Hepatocyte (in vitro differentiated cells): ENCODE data around the gene LONP2. TPM values are rescaled to one million over a fixed set of nuclear protein-coding genes. Genes with fewer than 3 reads are reported as not detected.

ENCODE experiments used
- DNase-seq: peaks from one replicate; pipeline ENCODE4 v3.0.0-alpha.2; 2016; ENCODE audit warnings: low spot score
- H2AFZ ChIP-seq: fragments of 200-600 bp; sonication (generic); 2 replicates; pipeline ENCODE4 v1.6.0; 2016; ENCODE audit warnings: antibody characterized with exemption, mild to moderate bottlenecking
- H3K27ac ChIP-seq: fragments of 200-600 bp; sonication (generic); 2 replicates; pipeline ENCODE4 v1.5.1; 2016; ENCODE audit warnings: mild to moderate bottlenecking
- H3K27me3 ChIP-seq: fragments of 200-600 bp; sonication (generic); 2 replicates; pipeline ENCODE4 v1.6.1; 2016
- H3K36me3 ChIP-seq: fragments of 200-600 bp; sonication (generic); replicated peaks from 2 replicates; pipeline ENCODE4 v1.5.1; 2016; ENCODE audit warnings: low read depth; ENCODE audit not compliant: insufficient read depth
- H3K4me1 ChIP-seq: fragments of 200-600 bp; sonication (generic); 2 replicates; pipeline ENCODE4 v1.5.1; 2016; ENCODE audit warnings: mild to moderate bottlenecking, moderate library complexity; ENCODE audit not compliant: insufficient read depth
- H3K4me2 ChIP-seq: fragments of 200-600 bp; sonication (generic); 2 replicates; pipeline ENCODE4 v1.6.0; 2016
- H3K4me3 ChIP-seq: fragments of 200-600 bp; sonication (generic); 2 replicates; pipeline ENCODE4 v1.5.1; 2016; ENCODE audit warnings: mild to moderate bottlenecking
- H3K79me2 ChIP-seq: fragments of 200-600 bp; sonication (generic); 2 replicates; pipeline ENCODE4 v1.6.0; 2017; ENCODE audit warnings: mild to moderate bottlenecking
- H3K9me2 ChIP-seq: fragments of 200-600 bp; sonication (generic); replicated peaks from 2 replicates; pipeline ENCODE4 v1.6.0; 2017; ENCODE audit warnings: mild to moderate bottlenecking; ENCODE audit not compliant: insufficient read depth
- H3K9me3 ChIP-seq: fragments of 200-600 bp; sonication (generic); 2 replicates; pipeline ENCODE4 v1.5.1; 2016; ENCODE audit warnings: low read depth, mild to moderate bottlenecking
- H4K20me1 ChIP-seq: fragments of 200-600 bp; sonication (generic); 2 replicates; pipeline ENCODE4 v1.6.0; 2016; ENCODE audit warnings: mild to moderate bottlenecking; ENCODE audit not compliant: insufficient read depth, poor library complexity, severe bottlenecking
- EZH2 ChIP-seq: fragments of 200-600 bp; sonication (generic); IDR thresholded peaks from 2 replicates; pipeline ENCODE4 v1.6.1; 2016; ENCODE audit warnings: antibody characterized with exemption, mild to moderate bottlenecking, borderline replicate concordance
- EZH2phosphoT487 ChIP-seq: fragments of 200-600 bp; sonication (generic); IDR thresholded peaks from one replicate; pipeline ENCODE4 v1.6.1; 2018; ENCODE audit warnings: antibody characterized with exemption, mild to moderate bottlenecking, low read depth, moderate library complexity; ENCODE audit not compliant: unreplicated experiment, severe bottlenecking
- WGBS: methylation state at CpG from one replicate; pipeline ENCODE4 v1.1.6; 2016; ENCODE audit warnings: low lambda C conversion rate; ENCODE audit errors: missing lambda C conversion rate; 5-methylcytosine and 5-hydroxymethylcytosine counted together
- polyA plus RNA-seq: library from polyadenylated mRNA; unstranded; fragments of >200 nt; fragmentation: Nextera tagmentation; extraction: Ambion mirVana; gene quantifications from 2 replicates; pipeline ENCODE4 v1.2.1, GENCODE V29; 2016
- total RNA-seq: library from RNA; depleted of rRNA; stranded (reverse); fragments of >200 nt; gene quantifications from 2 replicates; pipeline ENCODE4 v1.2.3, GENCODE V29; 2014
- TF ChIP-seq, protein P1 (sequence below): fragments of 200-600 bp; sonication (generic); IDR thresholded peaks from 2 replicates; pipeline ENCODE4 v1.5.1; 2016; ENCODE audit warnings: antibody characterized with exemption, mild to moderate bottlenecking; ENCODE audit not compliant: poor library complexity

Gene LONP2
- total and polyA plus RNA-seq, 2 experiments from 2014 or later = 30.1 to 56.8 TPM

DNA sequence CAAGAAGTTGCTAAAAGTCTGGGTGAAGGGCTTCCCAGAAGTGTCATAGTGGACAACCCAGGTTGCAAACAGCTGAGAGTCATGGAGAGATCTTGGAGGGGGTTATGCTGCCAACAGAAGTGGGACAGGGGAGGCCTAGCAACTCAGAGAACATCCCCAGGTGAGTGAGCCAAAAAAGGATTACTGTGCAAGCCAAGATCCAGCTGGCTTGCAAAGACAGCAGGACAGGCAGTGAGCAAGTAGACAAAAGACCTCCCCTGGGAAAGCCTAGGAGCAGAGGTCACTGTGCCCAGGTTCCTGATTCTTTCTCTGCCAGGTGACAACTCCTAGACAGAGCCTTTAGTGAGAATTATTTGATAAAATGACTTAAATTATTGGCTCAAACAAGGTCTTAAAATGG lies 9.5 kb upstream of the LONP2 start:
- Histone ChIP-seq H3K27me3 (no peaks in the 10 kb centered on the region), H3K9me3 (no peaks in the 10 kb centered on the region), H4K20me1 (no peaks in the 10 kb centered on the region), H3K9me2 (no peaks in the 10 kb centered on the region), H3K4me2 (no peak overlapping the region), H2AFZ (no peak overlapping the region), H3K4me3 (no peak overlapping the region), H3K27ac (no peak overlapping the region), H3K36me3 (no peaks in the 10 kb centered on the region), H3K4me1 (no peaks in the 10 kb centered on the region), H3K79me2 (no peaks in the 10 kb centered on the region)
- TF ChIP-seq EZH2 (no peak), EZH2phosphoT487 (no peak)
- TF ChIP-seq, protein P1, sequence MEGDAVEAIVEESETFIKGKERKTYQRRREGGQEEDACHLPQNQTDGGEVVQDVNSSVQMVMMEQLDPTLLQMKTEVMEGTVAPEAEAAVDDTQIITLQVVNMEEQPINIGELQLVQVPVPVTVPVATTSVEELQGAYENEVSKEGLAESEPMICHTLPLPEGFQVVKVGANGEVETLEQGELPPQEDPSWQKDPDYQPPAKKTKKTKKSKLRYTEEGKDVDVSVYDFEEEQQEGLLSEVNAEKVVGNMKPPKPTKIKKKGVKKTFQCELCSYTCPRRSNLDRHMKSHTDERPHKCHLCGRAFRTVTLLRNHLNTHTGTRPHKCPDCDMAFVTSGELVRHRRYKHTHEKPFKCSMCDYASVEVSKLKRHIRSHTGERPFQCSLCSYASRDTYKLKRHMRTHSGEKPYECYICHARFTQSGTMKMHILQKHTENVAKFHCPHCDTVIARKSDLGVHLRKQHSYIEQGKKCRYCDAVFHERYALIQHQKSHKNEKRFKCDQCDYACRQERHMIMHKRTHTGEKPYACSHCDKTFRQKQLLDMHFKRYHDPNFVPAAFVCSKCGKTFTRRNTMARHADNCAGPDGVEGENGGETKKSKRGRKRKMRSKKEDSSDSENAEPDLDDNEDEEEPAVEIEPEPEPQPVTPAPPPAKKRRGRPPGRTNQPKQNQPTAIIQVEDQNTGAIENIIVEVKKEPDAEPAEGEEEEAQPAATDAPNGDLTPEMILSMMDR = no peak
- no peak for DNase-seq

DNA sequence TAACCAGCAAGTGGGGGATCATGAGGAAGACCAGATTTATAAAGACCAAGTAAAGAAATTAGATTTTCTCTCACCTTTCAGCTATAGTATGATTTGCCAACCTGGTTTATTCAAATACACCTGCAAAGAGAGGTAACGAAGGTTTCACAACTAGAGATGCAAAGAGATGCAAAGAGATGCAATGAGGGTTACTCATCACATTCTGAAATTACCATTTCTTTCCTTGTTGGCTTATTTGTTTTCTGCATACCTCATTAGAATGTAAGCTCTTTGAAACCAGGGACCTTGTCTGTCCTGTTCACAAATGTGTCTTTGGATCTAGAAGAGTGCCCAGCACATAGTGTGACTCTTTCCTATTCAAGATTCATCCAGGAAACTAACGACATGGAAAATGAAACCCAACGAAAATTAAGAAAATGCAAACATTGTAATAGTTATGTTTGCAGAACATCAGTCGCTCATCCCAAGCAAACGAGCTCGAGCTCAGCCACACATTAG lies 9.0 kb upstream of the LONP2 start:
- DNase-seq = no peak
- TF ChIP-seq EZH2 (no peak), EZH2phosphoT487 (no peak)
- TF ChIP-seq, protein P1 = no peak
- Histone ChIP-seq H3K4me3 (no peak overlapping the region), H3K27me3 (no peaks in the 10 kb centered on the region), H3K36me3 (no peaks in the 10 kb centered on the region), H3K9me2 (no peaks in the 10 kb centered on the region), H3K4me2 (no peak overlapping the region), H3K27ac (no peak overlapping the region), H4K20me1 (no peaks in the 10 kb centered on the region), H3K9me3 (no peaks in the 10 kb centered on the region), H3K4me1 (no peaks in the 10 kb centered on the region), H2AFZ (no peak overlapping the region), H3K79me2 (no peaks in the 10 kb centered on the region)
- WGBS = 64% methylated on average over 6 of the region's 6 CpGs

DNA sequence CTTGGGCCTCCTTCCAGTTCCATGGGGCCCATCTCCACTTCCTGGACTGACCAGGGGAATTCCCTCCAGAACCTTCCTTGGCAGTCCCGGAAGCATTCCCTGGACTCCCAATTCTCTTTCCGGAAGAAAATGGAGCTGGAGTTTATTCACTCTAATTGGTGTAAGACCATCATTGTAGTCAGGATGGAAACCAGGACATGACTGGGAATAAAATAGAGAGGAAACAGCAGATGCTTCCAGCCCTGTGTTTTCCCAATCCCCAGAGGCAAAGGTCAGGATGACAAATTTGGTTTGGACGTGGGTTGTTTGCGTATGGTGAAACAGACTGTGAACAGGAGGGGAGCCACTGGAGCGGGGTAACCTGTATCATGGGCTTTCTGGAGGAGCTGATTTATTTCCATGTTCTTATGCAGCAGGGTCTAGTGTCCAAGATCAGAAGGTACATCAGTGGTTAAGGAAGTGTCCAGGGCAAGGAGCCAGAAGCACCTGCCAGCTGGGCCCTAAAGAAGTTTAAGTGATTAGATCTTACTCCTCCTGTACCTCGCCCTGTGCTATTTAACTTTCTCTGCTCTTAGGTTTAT lies 8.5 kb upstream of the LONP2 start:
- Histone ChIP-seq H3K9me3 (no peaks in the 10 kb centered on the region), H3K36me3 (no peaks in the 10 kb centered on the region), H2AFZ (no peak overlapping the region), H3K4me3 (no peak overlapping the region), H3K27me3 (no peaks in the 10 kb centered on the region), H4K20me1 (no peaks in the 10 kb centered on the region), H3K4me2 (no peak overlapping the region), H3K79me2 (no peaks in the 10 kb centered on the region), H3K9me2 (no peaks in the 10 kb centered on the region), H3K27ac (no peak overlapping the region), H3K4me1 (no peaks in the 10 kb centered on the region)
- no peak for DNase-seq
- WGBS = 75% methylated on average over 6 of the region's 6 CpGs
- TF ChIP-seq EZH2phosphoT487 (no peak), EZH2 (no peak)
- TF ChIP-seq, protein P1 = no peak
